GM18873 (cell line): ENCODE data around the gene BAIAP3.

Experiments
- ATAC-seq: cut with Tn5 transposase; IDR thresholded peaks from one replicate; pipeline ENCODE4 v1.9.1; 2021; ENCODE audit warnings: mild to moderate bottlenecking, moderate library complexity, moderate number of reproducible peaks; ENCODE audit not compliant: unreplicated experiment, low FRiP score

The BAIAP3 gene

DNA sequence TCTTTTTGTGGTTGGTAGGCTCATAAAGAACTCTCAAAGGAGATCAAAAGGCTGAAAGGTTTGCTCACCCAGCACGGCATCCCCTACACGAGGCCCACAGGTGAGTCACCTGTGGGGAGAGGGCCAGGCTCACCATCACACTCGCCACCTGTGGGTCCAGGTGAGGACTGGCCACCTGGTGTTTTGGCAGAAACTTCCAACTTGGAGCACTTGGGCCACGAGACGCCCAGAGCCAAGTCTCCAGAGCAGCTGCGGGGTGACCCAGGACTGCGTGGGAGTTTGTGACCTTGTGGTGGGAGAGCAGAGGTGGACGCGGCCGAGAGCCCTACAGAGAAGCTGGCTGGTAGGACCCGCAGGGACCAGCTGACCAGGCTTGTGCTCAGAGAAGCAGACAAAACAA lies 29.4 kb downstream of the BAIAP3 start:
- ATAC-seq: no peak

GRCh38 chr16:1363501-1364041 lies 30.1 kb downstream of the BAIAP3 start:
- no peak for ATAC-seq

GRCh38 chr16:1364510-1364909 lies 31.1 kb downstream of the BAIAP3 start:
- ATAC-seq: no peak

- ATAC-seq: no peak
Measured at GRCh38 chr16:1366060-1366711, 32.7 kb downstream of the BAIAP3 start.

DNA sequence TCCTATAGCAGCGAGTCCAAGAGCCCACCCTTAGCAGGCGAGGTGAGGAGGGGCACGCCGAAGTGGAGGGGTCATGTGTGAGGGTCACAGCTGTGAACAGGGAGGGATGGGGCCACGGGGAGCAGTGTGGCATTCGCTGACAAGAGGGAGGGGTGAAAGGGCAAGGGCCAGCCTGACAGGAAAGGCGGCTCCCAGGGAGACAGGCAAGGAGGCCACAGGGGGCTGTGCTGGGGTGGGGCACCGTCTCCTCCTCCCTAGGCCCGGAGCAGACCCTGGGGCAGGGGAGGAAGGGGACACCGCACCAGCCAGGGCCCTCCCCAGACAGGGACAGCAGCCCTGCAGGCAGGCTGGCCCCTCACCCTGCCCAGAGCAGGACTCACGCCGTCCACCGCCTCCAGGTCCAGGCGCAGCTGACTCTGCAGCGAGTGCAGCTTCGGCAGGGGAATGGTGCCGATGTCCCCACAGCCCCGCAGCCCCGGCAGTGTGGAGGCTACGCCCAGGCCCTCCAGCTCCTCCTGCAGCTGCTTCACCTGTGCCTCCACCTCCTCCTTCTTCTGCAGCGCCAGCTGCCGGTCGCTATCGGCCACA lies 33.4 kb downstream of the BAIAP3 start:
- ATAC-seq: no peak

- ATAC-seq: no peak
Measured at GRCh38 chr16:1367486-1368174, 34.2 kb downstream of the BAIAP3 start.

GRCh38 chr16:1371054-1371978 lies 37.9 kb downstream of the BAIAP3 start:
- ATAC-seq: no peak

DNA sequence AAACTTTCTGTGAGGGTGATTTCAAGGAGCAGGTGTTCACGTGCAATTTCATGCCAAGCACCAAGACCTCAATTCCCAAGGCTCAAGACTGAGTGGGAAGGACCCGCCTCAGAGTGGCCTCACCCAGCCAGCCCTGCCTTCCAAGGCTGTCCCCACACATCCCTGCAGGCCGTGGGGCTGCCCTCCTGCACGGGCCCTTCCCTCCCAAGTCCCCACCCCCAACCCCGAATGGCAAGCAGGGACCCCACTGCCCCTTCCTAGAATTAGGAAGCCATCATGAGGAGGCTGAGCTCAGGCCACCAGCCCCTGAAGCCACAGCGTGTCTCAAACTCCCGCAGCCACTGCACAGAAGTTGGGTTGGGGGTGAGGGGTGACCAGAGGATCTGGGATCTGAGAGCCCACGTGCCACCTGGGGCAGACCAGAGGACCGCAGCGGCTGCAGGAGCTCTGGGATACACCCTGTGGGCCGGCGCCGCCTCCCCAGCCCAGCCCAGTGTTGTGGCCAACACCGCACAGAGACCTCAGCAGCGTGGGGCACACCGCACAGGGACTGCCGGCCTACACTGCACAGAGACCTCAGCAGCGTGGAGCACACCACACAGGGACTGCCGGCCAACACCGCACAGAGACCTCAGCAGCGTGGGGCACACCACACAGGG lies 39.0 kb downstream of the BAIAP3 start:
- ATAC-seq: no peak

DNA sequence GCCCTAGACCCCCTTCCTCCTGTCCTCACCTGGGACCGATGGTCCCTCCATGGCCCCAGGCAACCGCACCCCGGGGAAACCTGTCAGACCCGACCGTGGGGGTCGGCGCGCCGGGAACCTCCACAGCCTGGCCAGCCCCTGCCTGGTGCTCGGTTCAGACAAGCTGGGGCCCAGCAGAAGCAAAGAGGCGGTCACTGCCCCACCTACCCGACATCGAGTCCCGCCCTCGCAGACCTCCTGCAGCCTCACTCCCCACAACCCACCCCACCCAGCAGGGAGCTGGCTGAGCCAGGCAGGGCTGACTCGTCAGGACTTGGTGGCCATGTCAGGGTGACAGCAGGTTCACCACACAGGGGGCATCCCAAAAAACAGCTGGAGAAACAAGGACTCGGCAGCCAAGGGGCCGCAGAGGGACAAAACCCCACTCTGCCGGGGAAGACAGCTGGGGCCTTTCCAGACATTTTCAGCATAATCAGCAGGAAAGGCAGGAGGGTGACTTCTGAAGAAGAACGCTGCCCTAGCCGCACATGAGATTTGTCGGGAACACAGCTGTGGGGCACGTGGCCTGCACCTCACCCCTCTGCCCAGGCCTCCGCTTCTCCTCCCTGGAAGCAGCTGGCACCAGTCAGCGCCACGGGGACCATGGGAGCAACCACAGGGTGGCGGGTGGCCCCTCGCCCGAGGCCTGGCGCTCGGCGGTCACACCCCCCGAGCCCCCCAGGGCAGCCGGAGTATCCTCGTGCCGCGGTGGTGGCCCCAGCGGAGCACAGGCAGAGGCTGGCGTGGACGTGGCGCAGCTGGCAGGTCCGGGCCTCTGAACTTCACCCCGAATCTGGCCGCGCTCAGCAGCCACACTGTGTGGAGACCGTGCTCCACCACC lies 41.2 kb downstream of the BAIAP3 start:
- ATAC-seq: no peak

- no peak for ATAC-seq
Measured at GRCh38 chr16:1375298-1375640, 41.8 kb downstream of the BAIAP3 start.

DNA sequence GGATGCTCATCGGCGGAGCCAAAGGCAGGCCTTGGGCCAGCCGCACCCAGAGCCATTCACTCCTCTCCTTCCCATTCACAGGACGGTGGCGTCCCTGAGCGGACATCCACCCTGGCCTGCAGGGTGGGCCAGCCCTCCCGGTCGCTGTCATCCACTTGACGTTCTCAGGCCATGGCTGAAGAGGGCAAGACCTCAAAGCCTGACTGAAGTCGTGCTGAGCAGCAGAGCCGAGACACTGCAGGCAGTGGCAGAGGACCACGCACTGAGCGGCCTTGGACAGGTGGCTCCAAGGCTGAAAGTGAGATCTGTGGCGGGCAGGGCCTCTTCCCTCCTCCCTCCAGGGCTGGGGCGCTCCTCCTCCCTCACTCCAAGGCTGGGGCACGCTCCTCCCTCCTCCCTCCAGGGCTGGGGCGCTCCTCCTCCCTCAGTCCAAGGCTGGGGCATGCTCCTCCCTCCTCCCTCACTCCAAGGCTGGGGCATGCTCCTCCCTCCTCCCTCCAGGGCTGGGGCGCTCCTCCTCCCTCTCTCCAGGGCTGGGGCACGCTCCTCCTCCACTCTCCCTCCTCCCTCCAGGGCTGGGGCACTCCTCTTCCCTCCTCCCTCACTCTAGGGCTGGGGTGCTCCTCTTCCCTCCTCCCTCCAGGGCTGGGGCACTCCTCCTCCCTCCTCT lies 42.4 kb downstream of the BAIAP3 start:
- ATAC-seq: no peak

- no peak for ATAC-seq
Measured at GRCh38 chr16:1377406-1378010, 44.1 kb downstream of the BAIAP3 start.

DNA sequence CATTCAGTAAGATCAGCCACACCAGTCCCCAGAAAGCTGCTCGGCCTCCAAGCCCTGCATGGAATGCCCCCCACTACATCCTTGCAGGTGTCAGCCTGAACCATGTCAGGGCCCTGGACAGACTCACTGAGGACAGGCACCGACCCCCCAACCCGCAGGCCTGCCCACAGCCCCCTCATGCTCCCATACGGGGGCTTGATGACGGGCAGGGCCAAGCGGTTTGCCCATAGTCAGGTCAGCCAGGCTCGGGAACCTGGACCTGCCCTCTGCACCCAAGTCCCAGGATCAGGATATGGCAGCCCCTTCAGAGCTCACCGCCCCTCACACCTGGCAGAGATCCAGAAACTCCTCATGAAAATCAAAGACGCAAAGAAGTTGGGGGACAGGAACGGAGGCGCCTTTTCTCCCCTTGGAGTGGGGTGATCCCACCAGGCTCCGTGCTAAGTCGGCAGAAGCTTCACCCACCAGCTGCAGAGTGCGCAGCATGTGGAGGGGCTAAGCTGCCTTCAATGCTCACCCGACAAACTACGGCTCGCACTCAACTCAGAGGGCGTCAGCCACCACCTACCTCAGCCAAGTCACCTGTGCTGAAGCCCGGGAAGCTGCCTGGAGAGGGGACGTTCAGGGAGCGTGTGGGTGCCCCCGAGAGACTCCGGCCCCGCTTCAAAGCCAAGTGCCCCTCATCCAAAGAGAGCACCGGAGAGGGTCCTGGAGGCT lies 44.8 kb downstream of the BAIAP3 start:
- ATAC-seq: no peak

DNA sequence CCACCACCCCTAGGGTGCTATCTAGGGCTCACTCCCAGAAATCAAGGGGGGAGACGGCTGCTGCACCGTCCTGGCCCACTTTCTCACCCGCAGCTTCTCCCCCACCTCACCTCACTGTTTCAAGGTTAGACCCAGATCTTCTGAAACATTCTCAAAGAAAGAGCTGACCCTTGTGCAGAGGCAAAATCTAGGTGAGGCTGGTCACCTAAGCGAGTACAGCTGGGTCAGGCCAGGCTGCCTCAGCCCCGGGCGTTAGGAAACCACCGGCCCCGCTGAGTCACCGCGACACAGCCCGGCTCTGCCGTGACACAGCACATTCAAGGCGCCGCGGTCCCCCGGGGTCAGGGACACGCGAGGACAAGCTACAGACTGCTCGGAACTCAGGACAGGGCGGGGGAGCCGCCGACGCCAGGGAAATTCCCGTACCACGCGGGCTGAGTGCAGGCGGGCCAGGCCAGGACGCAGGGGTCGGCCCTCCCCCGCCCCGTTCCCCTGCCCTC lies 45.4 kb downstream of the BAIAP3 start:
- ATAC-seq: no peak

GRCh38 chr16:1379304-1380076 lies 46.0 kb downstream of the BAIAP3 start:
- ATAC-seq: no peak

GRCh38 chr16:1380195-1380594 lies 46.8 kb downstream of the BAIAP3 start:
- no peak for ATAC-seq
